HG03520 (cell line): ENCODE measurements around the gene MCF2L2.

Source experiments
- ATAC-seq: cut with Tn5 transposase; IDR thresholded peaks from one replicate; pipeline ENCODE4 v1.9.1; 2021; ENCODE audit warnings: mild to moderate bottlenecking, moderate library complexity; ENCODE audit not compliant: unreplicated experiment

MCF2L2 gene

GRCh38 chr3:183213415-183214276, 214.8 kb downstream of the MCF2L2 start:
- ATAC-seq: no peak

GRCh38 chr3:183212565-183212964, 215.9 kb downstream of the MCF2L2 start:
- ATAC-seq: no peak

- ATAC-seq: no peak
Observed at GRCh38 chr3:183212096-183212495, 216.3 kb downstream of the MCF2L2 start.

GRCh38 chr3:183211352-183211751, 217.1 kb downstream of the MCF2L2 start:
- no peak for ATAC-seq

- ATAC-seq: no peak
Observed at GRCh38 chr3:183210862-183211341, 217.5 kb downstream of the MCF2L2 start.

GRCh38 chr3:183210341-183210740, 218.1 kb downstream of the MCF2L2 start:
- ATAC-seq: no peak

- ATAC-seq: no peak
Observed at GRCh38 chr3:183208800-183209199, 219.6 kb downstream of the MCF2L2 start.

- no peak for ATAC-seq
Observed at GRCh38 chr3:183208260-183208659, 220.2 kb downstream of the MCF2L2 start.

GRCh38 chr3:183203670-183204069, 224.7 kb downstream of the MCF2L2 start:
- ATAC-seq: no peak

GRCh38 chr3:183202004-183202722, 226.3 kb downstream of the MCF2L2 start:
- no peak for ATAC-seq

GRCh38 chr3:183198939-183199338, 229.5 kb downstream of the MCF2L2 start:
- ATAC-seq: no peak

GRCh38 chr3:183197734-183198133, 230.7 kb downstream of the MCF2L2 start:
- ATAC-seq: no peak

- ATAC-seq: no peak
Observed at GRCh38 chr3:183195266-183195665, 233.2 kb downstream of the MCF2L2 start.

GRCh38 chr3:183193762-183194689, 234.4 kb downstream of the MCF2L2 start:
- no peak for ATAC-seq

- no peak for ATAC-seq
Observed at GRCh38 chr3:183192650-183193300, 235.6 kb downstream of the MCF2L2 start.

GRCh38 chr3:183189641-183190040, 238.8 kb downstream of the MCF2L2 start:
- ATAC-seq: no peak

GRCh38 chr3:183188895-183189462, 239.4 kb downstream of the MCF2L2 start:
- no peak for ATAC-seq

- ATAC-seq: no peak
Observed at GRCh38 chr3:183185696-183186095, 242.7 kb downstream of the MCF2L2 start.

- ATAC-seq: no peak
Observed at GRCh38 chr3:183182732-183183610, 245.4 kb downstream of the MCF2L2 start.
